GF-D8 (cell line): ENCODE data around the gene NLRP6.

ENCODE experiments used
- DNase-seq: peaks from one replicate; lab custom pipeline; 2025; lab: John Stamatoyannopoulos, UW

The NLRP6 gene

DNA sequence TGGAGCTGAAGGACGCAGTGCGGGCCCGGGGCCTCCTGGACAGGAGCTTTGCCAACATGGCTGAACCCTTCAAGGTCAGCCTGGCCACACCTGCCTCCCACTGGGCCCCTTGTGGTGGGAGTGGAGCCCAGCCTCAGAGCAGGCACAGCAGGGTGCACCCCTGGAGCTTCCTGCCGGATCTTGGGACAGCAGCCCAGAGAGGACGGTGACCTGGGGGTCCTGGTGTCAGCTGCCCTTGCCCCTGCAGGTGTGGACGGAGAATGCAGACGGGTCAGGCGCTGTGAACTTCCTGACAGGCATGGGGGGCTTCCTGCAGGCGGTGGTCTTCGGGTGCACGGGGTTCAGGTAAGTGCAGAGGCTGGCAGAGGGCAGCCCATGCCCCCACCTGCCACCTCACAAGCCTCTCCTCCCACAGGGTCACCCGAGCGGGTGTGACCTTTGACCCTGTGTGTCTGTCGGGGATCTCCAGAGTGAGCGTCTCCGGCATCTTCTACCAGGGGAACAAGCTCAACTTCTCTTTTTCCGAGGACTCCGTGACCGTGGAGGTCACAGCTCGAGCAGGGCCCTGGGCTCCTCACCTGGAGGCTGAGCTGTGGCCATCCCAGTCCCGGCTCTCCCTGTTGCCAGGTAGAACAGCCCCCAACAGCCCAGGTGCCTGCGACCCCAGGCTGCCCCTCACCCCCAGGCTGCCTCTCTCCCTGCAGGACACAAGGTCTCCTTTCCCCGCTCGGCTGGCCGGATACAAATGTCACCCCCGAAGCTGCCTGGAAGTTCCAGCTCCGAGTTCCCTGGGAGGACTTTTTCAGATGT lies 15.8 kb downstream of the NLRP6 start:
- no peak for DNase-seq

DNA sequence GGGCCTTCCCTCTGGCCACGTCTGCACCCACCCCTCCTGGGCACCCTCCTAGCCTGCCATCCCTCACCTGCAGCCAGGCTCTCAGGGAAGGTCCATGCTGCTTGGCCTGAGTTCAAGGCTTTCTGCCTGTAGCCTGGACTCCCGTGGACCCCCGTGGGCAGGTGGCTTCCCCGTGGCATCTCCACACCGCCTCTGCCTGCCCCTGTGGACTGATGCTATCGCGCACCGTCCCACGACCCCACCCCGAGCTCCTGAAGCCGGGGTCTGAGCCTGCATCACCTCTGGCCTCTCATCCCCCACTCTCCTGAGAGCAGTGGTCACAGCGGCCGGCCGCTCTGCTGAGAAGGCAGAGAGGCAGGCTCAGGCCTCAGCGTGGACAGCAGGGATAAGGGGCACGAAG lies 16.6 kb downstream of the NLRP6 start:
- DNase-seq = no peak

DNA sequence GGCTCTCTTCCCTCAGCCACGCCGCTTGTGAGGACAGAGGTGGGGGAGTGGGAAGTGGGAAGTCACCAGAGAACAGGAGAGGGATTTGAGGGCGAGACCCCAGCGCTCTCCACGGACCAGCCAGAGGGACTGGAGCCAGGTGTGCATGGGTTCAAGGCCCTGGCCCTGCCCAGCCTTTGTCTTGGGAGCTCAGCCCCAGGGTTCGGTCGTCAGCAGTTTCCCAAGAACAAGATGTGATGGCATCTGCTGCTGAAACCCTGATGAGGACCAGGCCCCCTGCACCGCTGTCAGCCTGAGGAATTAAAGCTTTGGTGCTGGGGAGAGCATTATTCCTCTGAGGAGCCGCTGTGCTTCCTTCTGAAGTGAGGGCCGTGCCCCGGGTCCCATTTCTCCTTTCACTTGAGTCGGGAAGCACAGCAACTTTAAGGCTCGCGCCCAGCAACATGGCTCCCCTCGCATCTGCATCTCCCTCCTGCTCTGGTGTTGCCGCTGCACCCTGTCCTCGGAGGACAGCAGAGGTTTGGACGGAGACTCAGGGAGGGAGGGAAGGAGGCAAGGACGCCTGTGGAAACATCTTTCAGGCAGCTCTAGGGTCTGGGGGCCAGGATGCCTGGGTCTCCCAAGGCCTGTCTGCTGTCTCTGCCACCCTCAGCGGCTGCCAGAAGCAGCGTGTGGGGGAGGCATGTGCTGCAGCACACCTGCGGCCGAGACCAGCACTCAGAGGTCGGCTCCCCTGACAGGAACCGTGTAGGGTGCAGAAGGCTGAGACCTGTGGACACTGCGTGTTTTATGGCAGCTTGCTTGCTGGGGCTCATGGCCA lies 17.4 kb downstream of the NLRP6 start:
- no peak for DNase-seq

DNA sequence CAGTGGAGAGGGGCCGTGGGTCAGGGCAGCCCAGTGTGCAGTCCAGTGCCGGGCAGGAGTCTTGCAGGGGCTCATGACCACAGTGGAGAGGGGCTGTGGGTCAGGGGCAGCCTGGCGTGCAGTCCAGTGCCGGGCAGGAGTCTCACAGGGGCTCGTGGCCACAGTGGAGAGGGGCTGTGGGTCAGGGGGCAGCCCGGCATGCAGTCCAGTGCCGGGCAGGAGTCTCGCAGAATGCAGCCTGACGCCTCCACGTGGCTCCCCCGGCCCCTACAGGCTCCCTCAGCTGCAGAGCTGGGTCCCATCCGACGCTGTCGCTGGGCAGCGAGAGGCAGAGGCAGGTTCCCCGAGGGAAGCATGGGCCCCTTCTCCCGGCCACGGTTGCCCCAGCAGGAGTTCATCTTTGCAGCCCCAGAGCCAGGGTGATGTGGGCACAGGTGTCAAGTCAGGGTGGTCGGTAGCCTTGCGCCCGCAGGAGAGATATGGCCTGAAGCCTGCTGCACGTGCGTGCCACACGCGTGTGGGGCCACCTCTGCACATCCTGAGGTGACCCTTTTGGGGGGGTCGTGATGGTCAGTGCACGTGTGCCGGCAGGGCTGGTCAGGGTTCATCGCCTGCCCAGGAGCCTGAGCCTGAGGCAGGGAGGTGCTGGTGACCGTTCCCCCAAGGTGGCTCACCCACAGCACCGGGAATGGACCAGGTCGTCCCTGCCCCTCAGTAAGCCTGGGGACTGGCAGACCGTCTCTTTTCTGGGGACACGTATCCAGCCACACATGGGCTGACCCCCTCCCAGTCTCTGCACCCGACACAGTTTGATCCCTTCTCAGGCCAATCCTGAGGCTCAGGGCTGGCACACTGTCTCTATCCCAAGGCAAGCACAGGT lies 18.2 kb downstream of the NLRP6 start:
- DNase-seq = no peak

DNA sequence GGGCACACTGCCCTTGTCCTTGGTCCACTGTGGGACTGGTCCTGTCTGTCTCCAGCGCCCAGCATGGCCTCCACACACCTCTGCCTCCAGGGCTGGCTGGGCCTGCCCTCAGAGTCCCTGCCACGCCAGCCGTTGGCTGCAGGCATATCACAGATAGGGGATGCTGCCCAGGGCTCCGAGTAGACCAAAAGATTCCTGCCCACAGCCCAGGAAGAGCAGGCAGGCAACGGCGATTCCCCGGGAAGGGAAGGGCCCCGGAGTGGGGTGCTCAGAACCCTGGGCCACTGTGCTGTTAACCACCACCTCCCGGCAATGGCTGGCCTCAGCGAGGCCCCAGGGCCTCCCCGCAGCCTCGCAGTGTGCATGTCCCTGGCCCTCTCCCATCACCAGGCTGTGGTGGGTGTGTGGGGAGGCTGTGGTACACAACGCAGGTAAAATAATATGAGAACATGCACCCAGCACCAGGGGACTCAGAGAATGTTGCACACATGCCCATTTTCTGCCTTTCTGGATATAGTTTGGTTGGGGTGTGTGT lies 18.9 kb downstream of the NLRP6 start:
- no peak for DNase-seq

DNA sequence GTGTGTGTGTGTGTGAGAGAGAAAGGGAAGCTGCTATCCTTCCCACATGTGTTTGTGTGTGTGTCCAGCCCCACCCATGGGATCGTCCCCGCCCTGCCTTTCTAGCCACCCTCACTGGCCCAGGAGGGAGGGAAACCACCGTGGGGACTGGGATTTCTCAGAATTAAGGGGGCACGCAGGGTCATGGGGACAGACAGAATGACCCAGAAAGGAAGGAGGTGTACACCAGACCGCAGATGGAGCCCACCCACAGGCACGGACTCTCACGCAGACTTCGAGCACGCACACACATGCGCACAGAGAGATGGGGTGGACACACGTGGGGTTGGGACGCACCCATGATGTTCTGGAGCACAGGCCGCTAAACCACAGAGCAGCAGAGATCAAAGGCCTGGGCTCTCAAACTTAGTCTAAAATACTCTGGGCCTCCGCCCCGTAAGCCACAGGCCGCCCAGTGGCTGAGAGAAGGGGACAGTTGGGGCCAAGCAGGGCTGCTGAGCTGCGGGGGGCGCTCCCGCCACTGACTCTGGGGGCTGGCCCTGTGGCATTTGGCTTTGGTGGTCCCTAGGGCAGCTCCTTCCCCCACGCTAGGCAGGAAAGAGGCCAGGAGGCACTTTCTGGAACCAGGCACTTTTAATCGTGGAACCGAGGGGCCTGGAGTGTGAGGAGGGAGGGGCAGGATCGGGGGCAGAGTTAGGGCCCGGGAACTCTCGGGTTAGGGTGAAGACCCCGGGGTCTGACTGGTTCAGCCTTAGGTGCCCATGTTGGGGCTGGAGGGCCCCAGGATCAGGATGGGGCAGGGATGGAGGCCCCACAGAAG lies 19.6 kb downstream of the NLRP6 start:
- DNase-seq = no peak

DNA sequence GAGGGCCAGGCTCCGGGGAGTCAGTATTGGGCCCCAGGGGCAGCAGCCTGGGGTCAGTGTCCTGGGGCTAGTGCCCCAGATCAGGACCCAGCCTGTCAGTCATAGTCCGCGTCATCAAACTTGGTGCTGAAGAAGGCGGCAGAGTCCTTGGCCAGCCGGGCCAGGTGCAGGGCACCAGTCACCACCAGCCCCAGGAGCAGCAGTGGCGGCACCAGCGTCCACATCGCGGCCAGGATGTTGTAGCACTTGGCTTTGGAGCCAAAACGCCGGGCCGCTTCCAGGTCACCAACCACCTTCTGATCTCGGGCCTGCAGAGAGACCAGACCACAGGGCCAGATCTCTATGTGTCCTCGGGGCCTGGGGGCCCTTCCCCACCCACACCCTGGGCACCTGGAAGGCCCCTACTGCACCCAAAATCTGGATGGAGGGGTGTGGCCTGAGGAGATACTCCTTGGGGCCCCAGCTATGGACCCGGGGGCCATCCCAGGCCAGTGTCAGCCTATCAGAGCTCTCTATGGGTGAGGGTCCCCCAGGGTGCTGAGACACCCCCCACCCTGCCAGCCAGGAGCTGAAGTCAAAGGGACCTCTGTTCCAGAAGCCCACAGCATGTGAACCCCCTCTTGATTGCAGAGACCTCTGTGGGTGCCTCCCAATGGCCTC lies 20.3 kb downstream of the NLRP6 start:
- DNase-seq = no peak

DNA sequence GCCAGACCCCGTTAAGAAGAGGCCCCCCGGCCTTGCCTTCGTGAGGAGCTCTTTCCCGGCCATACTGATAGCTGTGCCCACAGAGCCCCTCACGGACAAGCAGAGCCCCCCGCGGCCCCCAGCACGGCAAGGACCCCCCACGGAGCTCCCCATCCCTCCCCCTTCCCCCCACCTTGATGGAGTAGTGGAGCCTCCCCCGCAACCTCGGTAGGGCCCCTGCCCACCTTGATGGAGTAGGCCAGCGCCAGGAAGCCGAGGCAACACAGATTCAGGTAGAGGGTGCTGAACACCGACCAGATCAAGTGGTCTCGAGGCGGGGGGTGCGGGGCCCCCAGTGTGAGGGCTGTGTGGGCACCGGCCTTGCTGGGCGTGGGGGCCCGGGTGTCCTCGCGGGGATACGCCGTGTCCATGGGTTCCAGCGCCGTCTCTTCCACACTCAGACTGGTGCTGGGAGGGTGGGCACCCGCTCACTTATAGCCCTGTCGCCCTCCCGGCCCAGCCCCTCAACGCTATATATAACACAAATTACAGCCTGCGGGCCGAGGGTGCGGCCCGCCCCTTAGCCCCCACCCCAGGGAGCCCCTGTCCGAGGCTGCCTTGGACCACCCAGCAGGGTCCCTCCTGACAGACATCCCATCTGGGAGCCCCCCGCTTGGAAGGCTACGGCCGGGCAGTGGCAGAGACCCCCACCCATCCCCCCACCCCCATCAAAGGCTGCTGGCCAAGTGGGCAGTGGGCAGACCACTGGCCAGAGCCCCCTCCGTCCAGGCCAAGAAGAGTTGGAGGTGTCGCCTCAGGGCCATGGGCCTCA lies 21.1 kb downstream of the NLRP6 start, which contains the start of gene IFITM5:
TSS of gene IFITM5 (minus strand) at position 446 of the 811 bp plus-strand sequence. CDS start at position 410, 36 bp downstream.
- no peak for DNase-seq

DNA sequence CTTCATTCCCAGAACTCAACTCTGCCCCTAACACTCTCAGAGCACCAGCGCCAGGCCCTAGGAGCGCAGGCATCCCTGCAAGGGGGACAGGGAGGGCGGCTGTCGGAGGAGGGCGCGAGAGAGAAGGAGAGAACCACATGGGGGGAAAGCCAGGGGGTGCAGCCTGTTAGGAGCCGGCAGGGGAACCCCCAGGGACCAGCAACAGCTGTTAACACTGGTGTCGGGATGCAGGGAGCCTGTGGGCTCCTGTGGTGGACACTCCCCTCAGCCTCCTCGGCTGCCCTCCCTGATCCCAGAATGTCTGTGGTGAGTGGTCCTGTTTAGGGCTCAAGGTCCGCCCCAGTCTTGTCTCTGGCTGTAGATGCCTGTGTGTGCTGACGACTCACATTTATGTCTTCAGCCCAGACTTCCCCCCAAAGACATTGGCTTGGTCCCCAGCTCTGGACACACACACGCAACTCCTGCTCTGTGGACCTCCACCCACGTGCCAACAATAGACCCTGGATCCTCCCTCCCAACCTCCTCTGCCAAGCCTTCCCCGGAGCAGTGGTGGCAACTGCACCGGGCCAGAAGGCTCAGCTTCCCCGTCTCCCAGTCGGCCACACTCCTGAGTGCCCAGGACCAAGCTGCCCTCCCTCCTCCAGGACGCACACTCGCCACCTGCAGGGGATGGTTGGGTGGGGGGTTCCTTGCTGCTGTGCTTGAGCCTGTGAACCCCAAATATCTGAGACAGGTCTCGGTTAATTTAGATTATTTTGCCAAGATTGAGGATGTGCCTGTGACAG lies 21.9 kb downstream of the NLRP6 start:
- no peak for DNase-seq

DNA sequence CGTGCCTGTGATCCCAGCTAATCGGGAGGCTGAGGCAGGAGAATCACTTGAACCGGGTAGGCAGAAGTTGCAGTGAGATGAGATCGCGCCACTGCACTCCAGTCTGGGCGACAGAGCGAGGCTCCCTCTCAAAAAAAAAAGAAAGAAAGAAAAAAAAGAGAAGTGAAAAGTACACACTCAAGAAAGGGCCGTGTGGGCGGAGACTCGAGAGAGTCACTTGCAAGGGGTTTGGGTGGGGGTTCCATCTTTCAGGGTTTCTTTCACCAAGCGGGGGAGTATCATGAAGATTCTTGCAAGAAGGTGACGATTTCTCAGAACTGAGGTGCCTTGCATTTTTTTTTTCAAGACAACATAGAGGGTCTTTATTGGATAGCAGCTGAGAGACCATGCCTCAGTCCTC lies 25.2 kb downstream of the NLRP6 start:
- no peak for DNase-seq

DNA sequence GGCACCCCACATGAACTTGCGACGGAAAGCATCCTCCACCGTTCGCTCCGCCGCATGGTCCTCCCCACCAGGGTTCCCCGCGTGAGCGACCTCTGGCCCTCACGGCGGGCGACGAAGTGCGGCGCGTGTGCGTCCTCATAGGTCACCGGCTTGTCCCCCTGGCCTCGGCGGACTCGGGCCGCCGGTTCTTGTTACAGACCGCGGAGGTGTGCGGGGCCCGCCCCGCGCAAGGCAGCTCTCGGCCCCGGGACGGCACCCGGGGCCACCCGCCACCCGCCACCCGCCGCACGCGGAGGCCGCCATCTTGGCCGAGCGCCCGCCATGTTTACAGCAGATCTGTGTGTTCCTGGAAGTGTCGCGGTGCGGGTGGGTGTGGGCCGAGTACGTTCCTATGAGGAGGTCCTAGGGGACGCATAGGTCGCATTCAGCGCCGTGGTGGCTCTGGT lies 25.9 kb downstream of the NLRP6 start:
- no peak for DNase-seq

DNA sequence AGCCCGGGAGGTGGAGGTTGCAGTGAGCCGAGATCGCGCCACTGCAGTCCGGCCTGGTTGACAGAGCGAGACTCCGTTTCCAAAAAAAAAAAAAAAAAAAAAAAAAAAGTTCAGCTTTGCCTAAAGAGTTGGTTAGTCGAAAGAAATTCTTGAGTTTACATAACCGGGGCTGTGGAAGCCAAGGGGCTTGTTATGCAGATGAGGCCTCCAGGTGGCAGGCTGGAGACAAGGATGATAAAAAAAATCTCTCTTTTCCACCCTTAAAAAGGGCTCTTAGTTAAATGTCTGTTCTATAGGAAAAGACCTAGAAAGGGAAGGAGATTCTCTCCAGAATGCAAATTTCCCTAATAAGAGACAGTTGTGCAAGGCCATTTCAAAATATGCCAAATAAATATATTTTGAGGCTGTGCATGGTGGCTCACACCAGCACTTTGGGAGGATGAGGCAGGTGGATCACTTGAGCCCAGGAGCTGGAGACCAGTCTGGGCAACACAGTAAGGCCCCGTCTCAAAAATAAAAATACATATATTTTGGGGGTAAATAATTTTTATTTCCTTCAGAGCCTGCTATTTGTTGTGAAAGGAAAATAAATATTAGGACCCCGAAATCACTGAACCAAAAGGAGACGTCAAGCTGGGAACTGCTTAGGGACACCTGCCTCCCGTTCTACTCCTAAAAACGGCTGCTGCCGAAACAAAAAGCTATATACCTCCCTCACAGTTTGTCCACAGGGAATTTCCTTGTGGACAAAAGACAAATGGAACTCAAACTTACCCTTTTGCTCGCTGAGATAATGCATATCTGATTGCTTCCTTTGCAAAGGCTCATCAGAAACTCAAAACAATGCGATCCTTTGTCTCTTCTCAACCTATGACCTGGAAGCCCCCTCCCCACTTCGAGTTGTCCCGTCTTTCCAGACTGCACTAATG lies 27.0 kb downstream of the NLRP6 start:
- DNase-seq = peak; percentile 7

DNA sequence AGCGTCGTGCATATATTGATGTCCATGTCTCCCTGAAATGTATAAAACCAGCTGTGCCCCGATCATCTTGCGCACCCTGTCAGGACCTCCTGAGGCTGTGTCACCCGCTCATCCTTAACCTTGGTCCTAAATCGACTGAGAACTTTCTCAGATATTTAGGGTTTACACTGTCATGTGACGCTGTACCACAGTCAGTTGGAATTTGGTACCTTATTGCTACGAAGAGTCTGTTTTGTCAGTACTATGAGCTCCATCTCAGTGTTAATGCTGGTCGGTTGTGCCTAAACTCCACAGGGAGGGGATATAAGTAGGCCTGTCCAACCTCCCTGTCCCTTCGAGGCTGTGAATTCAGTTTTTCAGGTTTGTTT lies 27.6 kb downstream of the NLRP6 start:
- DNase-seq = no peak

DNA sequence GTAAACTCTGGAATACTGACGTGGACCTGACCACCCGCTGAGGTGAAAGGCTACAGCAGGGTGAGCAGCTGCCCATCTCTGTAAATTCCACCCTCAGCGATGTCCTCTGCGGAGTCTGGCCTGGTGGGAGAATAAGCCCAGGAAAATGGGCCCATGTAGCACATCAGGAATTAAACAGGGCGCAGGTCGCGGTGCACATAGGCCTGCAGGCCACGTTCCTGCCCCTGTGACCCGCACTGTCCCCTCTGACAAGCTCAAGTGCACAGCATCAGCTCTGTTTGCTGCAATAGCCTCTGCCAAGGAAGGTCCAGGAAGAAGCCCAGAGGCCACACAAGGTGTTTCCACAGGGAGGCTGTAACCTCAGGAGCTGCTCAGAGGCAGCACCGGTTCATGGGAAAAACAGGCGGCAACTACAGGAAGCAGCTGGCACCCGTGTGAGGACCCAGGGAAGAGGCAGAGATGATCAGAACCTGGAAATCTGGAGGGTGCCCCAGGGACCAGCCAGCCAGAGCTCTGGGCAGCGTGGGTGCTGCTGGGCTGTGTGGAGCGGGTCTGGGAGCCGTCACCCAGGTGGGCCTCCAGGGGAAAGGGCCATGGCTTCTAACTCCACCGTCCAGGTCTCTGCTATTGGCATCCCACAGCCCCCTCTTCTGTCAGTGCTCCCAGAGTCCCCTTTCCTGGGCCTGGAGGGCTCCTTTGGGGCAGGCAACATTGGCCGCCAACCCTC lies 28.6 kb downstream of the NLRP6 start:
- no peak for DNase-seq

DNA sequence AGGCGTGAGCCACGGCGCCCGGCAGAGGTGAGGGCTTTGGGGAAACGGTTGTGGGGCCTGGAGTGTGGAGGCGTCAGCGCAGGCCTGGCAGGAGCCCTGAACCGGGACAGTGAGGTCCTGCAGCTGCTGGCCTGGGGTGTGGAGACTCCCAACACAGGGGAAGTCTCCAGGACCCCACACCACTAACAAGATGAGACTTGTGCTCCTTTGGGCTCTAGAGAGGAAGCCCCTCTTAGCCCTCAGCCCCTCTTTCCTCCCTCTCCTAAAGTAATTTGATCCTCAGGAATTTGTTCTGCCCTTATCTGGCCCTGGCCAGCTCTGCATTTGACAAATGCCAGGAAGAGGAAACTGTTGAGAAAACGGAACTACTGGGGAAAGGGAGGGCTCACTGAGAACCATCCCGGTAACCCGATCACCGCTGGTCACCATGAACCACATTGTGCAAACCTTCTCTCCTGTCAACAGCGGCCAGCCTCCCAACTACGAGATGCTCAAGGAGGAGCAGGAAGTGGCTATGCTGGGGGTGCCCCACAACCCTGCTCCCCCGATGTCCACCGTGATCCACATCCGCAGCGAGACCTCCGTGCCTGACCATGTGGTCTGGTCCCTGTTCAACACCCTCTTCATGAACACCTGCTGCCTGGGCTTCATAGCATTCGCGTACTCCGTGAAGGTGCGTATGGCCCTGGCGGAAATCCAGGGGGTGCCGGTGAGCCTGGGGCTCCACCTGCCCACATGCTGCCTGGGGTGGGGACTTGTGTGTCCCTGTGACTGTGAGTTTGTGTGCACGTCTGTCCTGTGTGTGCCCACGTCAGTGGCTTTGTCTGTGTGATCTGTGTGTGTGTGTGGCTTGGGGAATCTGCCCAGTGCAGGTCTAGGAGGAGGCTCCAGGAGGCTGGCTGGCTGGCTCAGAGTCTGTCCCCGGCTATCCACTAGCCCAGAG lies 29.8 kb downstream of the NLRP6 start, which contains the start of gene IFITM2:
TSS of gene IFITM2 (plus strand) at position 51 of the 943 bp plus-strand sequence. CDS start at position 428, 377 bp downstream.
- peak; percentile 83 for DNase-seq
